Measurements from ENCODE around the gene MPI. TPM values are rescaled to one million over a fixed set of nuclear protein-coding genes. Genes with fewer than 3 reads are reported as not detected.

The MPI gene
- 91.1 and 101 TPM in 2 replicates for total RNA-seq (2014; rRNA removed; shearing (Covaris generic))

GRCh38 chr15:74889883-74890664, at the start of gene MPI:
TSS of gene MPI (plus strand) at chr15:74890042. CDS start at chr15:74890074, 32 bp downstream.
- peak; percentile 60 for DNase-seq (ENCODE audit: low spot score)

- no peak for DNase-seq (ENCODE audit: low spot score)
These were observed 48.7 kb upstream of the MPI start for GRCh38 chr15:74840851-74841775.

GRCh38 chr15:74841891-74842373, 47.9 kb upstream of the MPI start:
- DNase-seq (ENCODE audit: low spot score) = no peak

GRCh38 chr15:74842581-74843444, 47.0 kb upstream of the MPI start, which contains the start of gene ULK3:
TSS of gene ULK3 (minus strand) at chr15:74843156. CDS start at chr15:74843105, 51 bp downstream.
- DNase-seq (ENCODE audit: low spot score) = peak; percentile 82

GRCh38 chr15:74843445-74843828, 46.4 kb upstream of the MPI start:
- DNase-seq (ENCODE audit: low spot score) = no peak

- no peak for DNase-seq (ENCODE audit: low spot score)
These were observed 45.9 kb upstream of the MPI start for GRCh38 chr15:74843891-74844299.

GRCh38 chr15:74844319-74845207, 45.3 kb upstream of the MPI start:
- no peak for DNase-seq (ENCODE audit: low spot score)

GRCh38 chr15:74845208-74845568, 44.7 kb upstream of the MPI start:
- DNase-seq (ENCODE audit: low spot score) = no peak

GRCh38 chr15:74845581-74845980, 44.3 kb upstream of the MPI start:
- DNase-seq (ENCODE audit: low spot score) = no peak

GRCh38 chr15:74847432-74847831, 42.4 kb upstream of the MPI start:
- no peak for DNase-seq (ENCODE audit: low spot score)

- DNase-seq (ENCODE audit: low spot score) = no peak
These were observed 39.4 kb upstream of the MPI start for GRCh38 chr15:74850393-74850792.

- no peak for DNase-seq (ENCODE audit: low spot score)
These were observed 37.9 kb upstream of the MPI start for GRCh38 chr15:74851960-74852359.

- DNase-seq (ENCODE audit: low spot score) = no peak
These were observed 35.3 kb upstream of the MPI start for GRCh38 chr15:74854453-74855022.

GRCh38 chr15:74855857-74856256, 34.0 kb upstream of the MPI start:
- no peak for DNase-seq (ENCODE audit: low spot score)

GRCh38 chr15:74856537-74856936, 33.3 kb upstream of the MPI start:
- DNase-seq (ENCODE audit: low spot score) = no peak

GRCh38 chr15:74857082-74857655, 32.7 kb upstream of the MPI start:
- DNase-seq (ENCODE audit: low spot score) = no peak

- DNase-seq (ENCODE audit: low spot score) = no peak
These were observed 32.0 kb upstream of the MPI start for GRCh38 chr15:74857671-74858368.

- DNase-seq (ENCODE audit: low spot score) = no peak
These were observed 31.5 kb upstream of the MPI start for GRCh38 chr15:74858369-74858740.

Data from H4 (cell line).